Sigmoid colon (tissue), 7 donors: ENCODE measurements around the gene MESP2. TPM values are rescaled to one million over a fixed set of nuclear protein-coding genes. Genes with fewer than 3 reads are reported as not detected.

Experiments used
- DNase-seq: peaks from one replicate; pipeline ENCODE4 v3.0.0-alpha.2; 2019
- H3K27ac ChIP-seq, 4 donors: fragments of 200-600 bp; sonication (generic); one replicate each; pipeline ENCODE4 v1.5.1; 2016 to 2019; ENCODE audit warnings: mild to moderate bottlenecking in 1 of 4
- H3K27me3 ChIP-seq, 3 donors: fragments of 200-600 bp; sonication (generic); one replicate each; pipeline ENCODE4 v1.5.1; 2019; ENCODE audit warnings: mild to moderate bottlenecking in 1 of 3
- H3K36me3 ChIP-seq, 4 donors: fragments of 200-600 bp; sonication (generic); one replicate each; pipeline ENCODE4 v1.5.1; 2016 to 2019
- H3K4me1 ChIP-seq, 4 donors: fragments of 200-600 bp; sonication (generic); one replicate each; pipeline ENCODE4 v1.5.1; 2017 to 2019
- H3K4me3 ChIP-seq, 4 donors: fragments of 200-600 bp; sonication (generic); one replicate each; pipeline ENCODE4 v1.5.1; 2017 to 2019; ENCODE audit warnings: mild to moderate bottlenecking in 2 of 4, moderate library complexity in 1 of 4
- H3K9me3 ChIP-seq, 4 donors: fragments of 200-600 bp in 3 of 4; sonication (generic) in 3 of 4; one replicate each; pipeline versions ENCODE4 v1.5.1 to v1.6.1; 2013 to 2019
- EP300 ChIP-seq, 4 donors: sonication (generic); formaldehyde crosslinking; IDR thresholded peaks; one replicate each; pipeline ENCODE4 v1.6.1; 2017; ENCODE audit warnings: antibody characterized with exemption in 4 of 4
- POLR2A ChIP-seq, 2 donors: fragments of 450-650 bp; IDR thresholded peaks; one replicate each; pipeline ENCODE4 v1.6.1; 2016; ENCODE audit warnings: antibody characterized with exemption in 2 of 2, mild to moderate bottlenecking in 2 of 2, moderate library complexity in 2 of 2
- POLR2AphosphoS5 ChIP-seq, 4 donors: sonication (generic); formaldehyde crosslinking; IDR thresholded peaks; one replicate each; pipeline ENCODE4 v1.6.1; 2017; ENCODE audit warnings: antibody characterized with exemption in 4 of 4
- WGBS, 2 donors: extraction: QIAGEN DNeasy Blood & Tissue Kit; methylation state at CpG; one replicate each; pipeline ENCODE4 v1.1.7; 2013; 5-methylcytosine and 5-hydroxymethylcytosine counted together
- intact Hi-C: fragments of 100-400 bp; cut with DNase I; formaldehyde crosslinking; loops from one replicate; pipeline ENCODE4 v1.15.1; 2023
- polyA plus RNA-seq, 3 donors: library from polyadenylated mRNA; stranded (reverse); fragments of 200-250 nt; gene quantifications; one replicate each; pipeline ENCODE4 v1.2.3, GENCODE V29; 2013
- total RNA-seq, 4 donors: library from RNA; depleted of rRNA; stranded (reverse); fragments of >200 nt; gene quantifications; one replicate each; pipeline ENCODE4 v1.1.0, GENCODE V29; 2016
- TF ChIP-seq, protein P1 (sequence below), 4 experiments: fragments of 450-650 bp in 3 of 4; fragments of 200-600 bp in 1 of 4; IDR thresholded peaks; one replicate each; pipeline ENCODE4 v1.5.1; 2016 to 2019; ENCODE audit warnings: antibody characterized with exemption in 4 of 4, mild to moderate bottlenecking in 3 of 4, moderate library complexity in 2 of 4
- donor health status: healthy with polysubstance abuse.
- donor health status: Bipolar disorder and iron deficiency.
- donor health status: healthy.

Gene MESP2
- total and polyA plus RNA-seq, 7 donors = 1.3 to 1.8 TPM; not detected in 5

DNA sequence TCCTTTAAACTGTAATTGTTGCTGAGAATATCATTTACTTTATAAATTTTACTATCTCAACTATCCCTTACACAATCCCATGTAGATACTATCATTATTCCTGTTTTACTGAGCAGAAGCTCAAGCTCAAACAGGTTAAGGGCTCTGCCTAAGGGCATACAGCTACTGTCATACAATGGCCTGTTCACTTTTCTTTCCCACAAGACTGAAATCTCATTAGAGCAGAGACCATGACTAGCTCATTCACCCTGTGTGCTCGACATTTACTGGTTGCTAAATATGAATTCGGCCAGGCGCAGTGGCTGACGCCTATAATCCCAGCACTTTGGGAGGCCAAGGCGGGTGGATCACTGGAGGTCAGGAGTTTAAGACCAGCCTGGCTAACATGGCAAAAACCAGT is 1.6 kb upstream of the MESP2 start:
- Histone ChIP-seq H3K4me1 (peaks cover 0 to 14% (median 13%) of the 10 kb centered on the region in 4 donors), H3K9me3 (no peaks in the 10 kb centered on the region), H3K36me3 (no peaks in the 10 kb centered on the region), H3K27ac (no peak overlapping the region), H3K27me3 (no peaks in the 10 kb centered on the region), H3K4me3 (no peak overlapping the region)
- TF ChIP-seq, protein P1, sequence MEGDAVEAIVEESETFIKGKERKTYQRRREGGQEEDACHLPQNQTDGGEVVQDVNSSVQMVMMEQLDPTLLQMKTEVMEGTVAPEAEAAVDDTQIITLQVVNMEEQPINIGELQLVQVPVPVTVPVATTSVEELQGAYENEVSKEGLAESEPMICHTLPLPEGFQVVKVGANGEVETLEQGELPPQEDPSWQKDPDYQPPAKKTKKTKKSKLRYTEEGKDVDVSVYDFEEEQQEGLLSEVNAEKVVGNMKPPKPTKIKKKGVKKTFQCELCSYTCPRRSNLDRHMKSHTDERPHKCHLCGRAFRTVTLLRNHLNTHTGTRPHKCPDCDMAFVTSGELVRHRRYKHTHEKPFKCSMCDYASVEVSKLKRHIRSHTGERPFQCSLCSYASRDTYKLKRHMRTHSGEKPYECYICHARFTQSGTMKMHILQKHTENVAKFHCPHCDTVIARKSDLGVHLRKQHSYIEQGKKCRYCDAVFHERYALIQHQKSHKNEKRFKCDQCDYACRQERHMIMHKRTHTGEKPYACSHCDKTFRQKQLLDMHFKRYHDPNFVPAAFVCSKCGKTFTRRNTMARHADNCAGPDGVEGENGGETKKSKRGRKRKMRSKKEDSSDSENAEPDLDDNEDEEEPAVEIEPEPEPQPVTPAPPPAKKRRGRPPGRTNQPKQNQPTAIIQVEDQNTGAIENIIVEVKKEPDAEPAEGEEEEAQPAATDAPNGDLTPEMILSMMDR (IDR thresholded peaks at IDR 0.05) = no peak
- TF ChIP-seq POLR2A (IDR thresholded peaks at IDR 0.05) = no peak
- TF ChIP-seq EP300 (IDR thresholded peaks at IDR 0.05) = no peak
- TF ChIP-seq POLR2AphosphoS5 (IDR thresholded peaks at IDR 0.05) = no peak
- intact Hi-C loops = no loop called here
- DNase-seq = no peak
- WGBS, 2 donors = 94 to 95% methylated on average over 5 of the region's 5 CpGs

DNA sequence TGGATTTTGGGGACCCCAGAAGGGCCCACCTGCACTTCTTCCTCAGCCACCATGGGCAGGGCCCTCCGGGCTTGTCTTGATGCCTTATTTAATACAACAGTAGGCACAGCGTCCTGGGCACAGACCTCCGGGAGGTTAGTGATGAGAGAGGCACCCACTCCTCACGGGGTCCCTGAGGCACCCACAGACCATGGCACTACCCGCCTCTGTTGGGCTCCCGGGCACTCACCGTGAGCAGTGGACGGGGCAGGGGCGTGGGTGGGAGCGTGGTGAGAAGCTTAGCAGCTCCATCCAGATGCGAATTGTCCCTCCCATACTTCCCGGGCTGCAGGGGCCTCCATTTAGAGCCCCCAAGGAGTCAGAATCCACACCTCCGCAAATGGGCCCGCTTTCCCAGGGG is 317 bp upstream of the MESP2 start:
- intact Hi-C loops = no loop called here
- peak overlapping the region in 3 of 4 donors; percentile 38 to 47 (median 46) for H3K4me3 ChIP-seq
- TF ChIP-seq POLR2AphosphoS5 (IDR thresholded peaks at IDR 0.05) (no peak), EP300 (IDR thresholded peaks at IDR 0.05) (no peak), POLR2A (IDR thresholded peaks at IDR 0.05) (no peak)
- TF ChIP-seq, protein P1 (IDR thresholded peaks at IDR 0.05) = no peak
- no peaks in the 10 kb centered on the region for H3K27me3 ChIP-seq
- peak overlapping the region in 1 of 4 donors; percentile 62 for H3K27ac ChIP-seq
- WGBS, 2 donors = 78 to 83% methylated on average over 14 of the region's 14 CpGs
- H3K9me3 ChIP-seq = no peaks in the 10 kb centered on the region
- no peak for DNase-seq
- H3K4me1 ChIP-seq = peaks cover 0 to 14% (median 13%) of the 10 kb centered on the region in 4 donors
- no peaks in the 10 kb centered on the region for H3K36me3 ChIP-seq

DNA sequence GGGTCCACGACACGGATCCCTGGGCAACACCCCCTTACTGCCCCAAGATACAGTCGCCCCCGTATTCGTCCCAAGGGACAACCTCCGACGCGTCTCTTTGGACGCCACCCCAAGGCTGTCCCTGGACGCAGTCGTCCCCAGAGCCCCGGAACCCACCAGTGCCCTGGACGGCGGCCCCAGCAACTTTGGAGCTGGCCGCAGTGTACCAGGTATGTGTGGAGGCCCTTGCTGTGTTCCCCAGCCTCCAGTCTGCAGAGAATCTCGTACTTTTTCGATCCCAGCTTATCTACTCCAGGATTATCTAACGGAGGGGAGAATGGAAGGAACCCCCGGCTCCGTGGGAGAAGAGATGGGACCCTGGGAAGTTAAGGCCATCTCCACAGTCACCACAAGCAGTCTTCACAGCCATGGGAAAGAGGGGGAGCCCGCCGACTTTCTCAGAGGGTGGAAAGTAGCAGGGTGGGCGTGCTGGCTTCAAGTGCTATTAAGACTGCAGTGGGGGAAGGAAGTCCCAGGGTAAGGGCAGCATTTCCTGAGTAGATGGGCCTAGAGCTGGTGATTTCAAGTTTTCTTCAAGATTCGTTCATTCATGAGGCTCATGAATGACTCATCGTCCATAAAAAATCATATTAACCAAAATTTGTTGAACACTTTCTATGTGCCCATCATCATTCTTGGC is 1.1 kb downstream of the MESP2 start:
- H3K27ac ChIP-seq = peak overlapping the region in 2 of 4 donors; percentile 60 to 62
- H3K27me3 ChIP-seq = no peaks in the 10 kb centered on the region
- peak overlapping the region in 3 of 4 donors; percentile 38 to 47 (median 46) for H3K4me3 ChIP-seq
- TF ChIP-seq POLR2A (IDR thresholded peaks at IDR 0.05) = no peak
- no peak for TF ChIP-seq POLR2AphosphoS5 (IDR thresholded peaks at IDR 0.05)
- TF ChIP-seq, protein P1 (IDR thresholded peaks at IDR 0.05) = no peak
- no peak for TF ChIP-seq EP300 (IDR thresholded peaks at IDR 0.05)
- no peaks in the 10 kb centered on the region for H3K9me3 ChIP-seq
- WGBS, 2 donors = 67 to 82% methylated on average over 25 of the region's 25 CpGs
- intact Hi-C loops = no loop called here
- peaks cover 0 to 14% (median 13%) of the 10 kb centered on the region in 4 donors for H3K4me1 ChIP-seq
- H3K36me3 ChIP-seq = no peaks in the 10 kb centered on the region
- no peak for DNase-seq

DNA sequence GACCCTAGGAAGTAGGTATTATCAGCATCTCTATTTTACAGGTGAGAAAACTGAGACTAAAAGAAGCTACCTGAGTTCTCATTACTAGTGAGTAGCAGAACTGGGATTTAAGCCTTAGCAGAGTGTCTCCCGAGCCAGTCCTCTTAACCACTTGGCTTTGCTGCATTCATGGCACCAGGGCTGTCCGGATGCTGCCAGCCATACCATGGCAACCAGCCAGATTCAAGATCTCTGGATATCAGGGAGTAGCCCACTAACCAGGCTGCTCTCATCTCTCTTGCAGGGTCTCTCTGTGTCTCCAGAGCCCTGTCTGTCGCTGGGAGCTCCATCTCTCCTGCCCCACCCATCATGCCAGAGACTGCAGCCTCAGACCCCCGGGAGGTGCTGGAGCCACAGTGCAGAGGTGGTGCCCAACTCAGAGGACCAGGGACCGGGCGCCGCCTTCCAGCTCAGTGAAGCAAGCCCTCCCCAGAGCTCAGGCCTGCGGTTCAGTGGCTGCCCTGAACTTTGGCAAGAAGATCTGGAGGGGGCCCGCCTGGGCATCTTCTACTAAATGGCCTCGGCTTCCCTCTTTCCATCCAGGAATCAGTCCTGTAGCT is 1.7 kb downstream of the MESP2 start:
- no peak overlapping the region for H3K4me3 ChIP-seq
- DNase-seq = no peak
- 93 to 94% methylated on average over 10 of the region's 10 CpGs for WGBS, 2 donors
- no peak overlapping the region for H3K27ac ChIP-seq
- H3K4me1 ChIP-seq = peaks cover 0 to 14% (median 13%) of the 10 kb centered on the region in 4 donors
- no peaks in the 10 kb centered on the region for H3K36me3 ChIP-seq
- no peaks in the 10 kb centered on the region for H3K9me3 ChIP-seq
- H3K27me3 ChIP-seq = no peaks in the 10 kb centered on the region
- TF ChIP-seq, protein P1 (IDR thresholded peaks at IDR 0.05) = no peak
- TF ChIP-seq POLR2AphosphoS5 (IDR thresholded peaks at IDR 0.05) = no peak
- no peak for TF ChIP-seq POLR2A (IDR thresholded peaks at IDR 0.05)
- no peak for TF ChIP-seq EP300 (IDR thresholded peaks at IDR 0.05)
- intact Hi-C loops = no loop called here
